DND-41 (cell line): ENCODE data around the gene RILPL2.

Experiments used
- CTCF ChIP-seq: IDR thresholded peaks from 2 replicates; pipeline ENCODE4 v1.5.1; 2012; ENCODE audit warnings: borderline replicate concordance, low read length, moderate library complexity, mild to moderate bottlenecking; ENCODE audit not compliant: poor library complexity, severe bottlenecking; ENCODE audit errors: extremely low read depth
- EZH2 ChIP-seq: IDR thresholded peaks from 3 replicates; pipeline ENCODE4 v1.6.1; 2012; ENCODE audit warnings: borderline replicate concordance, low read depth, mild to moderate bottlenecking, moderate library complexity, low read length, inconsistent platforms; ENCODE audit not compliant: severe bottlenecking

- TF ChIP-seq CTCF = no peak
- no peak for TF ChIP-seq EZH2
These were observed 44.7 kb downstream of the RILPL2 start for GRCh38 chr12:123391546-123392343.
